OCI-LY7 (cell line): ENCODE results near the gene EVC. TPM values are rescaled to one million over a fixed set of nuclear protein-coding genes. Genes with fewer than 3 reads are reported as not detected.
"Not testable (repeated sequence)": the region's sequence is repeated elsewhere in the genome, so short reads cannot be mapped to it uniquely, and the experiment has no call there.

ENCODE experiments used
- BruUV-seq: library from RNA; stranded (reverse); fragments of 400-500 nt; replicated peaks from 2 replicates; lab custom pipeline; 2021; lab: Mats Ljungman, UMichigan
- CTCF ChIA-PET: fragments of 300-600 bp; sonication (Branson Sonifier 250); formaldehyde crosslinking; loops from one replicate; lab custom pipeline; 2022; ENCODE audit warnings: antibody characterized with exemption; ENCODE audit not compliant: unreplicated experiment; lab: Charles Lee
- POLR2A ChIA-PET: fragments of 300-600 bp; sonication (Branson Sonifier 250); formaldehyde crosslinking; loops from one replicate; lab custom pipeline; 2022; ENCODE audit warnings: antibody characterized with exemption; lab: Charles Lee
- DNase-seq: peaks from one replicate; pipeline ENCODE4 v3.0.0-alpha.2; 2015; ENCODE audit warnings: low spot score
- H2AFZ ChIP-seq: fragments of 200-600 bp; sonication (generic), shearing (Covaris generic); 2 replicates; pipeline ENCODE4 v1.6.1; 2014; ENCODE audit warnings: mild to moderate bottlenecking, antibody characterized with exemption, low read length, moderate library complexity
- H3K27ac ChIP-seq: fragments of 200-600 bp; sonication (generic); 2 replicates; pipeline ENCODE4 v1.5.1; 2014; ENCODE audit warnings: mixed run types, low read depth, mild to moderate bottlenecking, moderate library complexity, low read length, inconsistent platforms; ENCODE audit not compliant: poor library complexity, severe bottlenecking
- H3K36me3 ChIP-seq: fragments of 200-600 bp; sonication (generic); 2 replicates; pipeline ENCODE4 v1.6.1; 2014; ENCODE audit warnings: mild to moderate bottlenecking, antibody characterized with exemption, low read length, moderate library complexity, mixed read lengths; ENCODE audit not compliant: insufficient read depth
- H3K4me1 ChIP-seq: fragments of 200-600 bp; sonication (generic); 2 replicates; pipeline ENCODE4 v1.5.1; 2014; ENCODE audit warnings: mild to moderate bottlenecking, low read length; ENCODE audit not compliant: insufficient read depth, poor library complexity, severe bottlenecking
- H3K4me2 ChIP-seq: fragments of 200-600 bp; sonication (generic); 2 replicates; pipeline ENCODE4 v1.6.1; 2014; ENCODE audit warnings: mild to moderate bottlenecking, low read length
- H3K4me3 ChIP-seq: fragments of 200-600 bp; sonication (generic); 2 replicates; pipeline ENCODE4 v1.5.1; 2014; ENCODE audit warnings: mild to moderate bottlenecking, low read depth, low read length; ENCODE audit not compliant: poor library complexity, severe bottlenecking
- H3K79me2 ChIP-seq: fragments of 200-600 bp; sonication (generic); 2 replicates; pipeline ENCODE4 v1.6.1; 2016; ENCODE audit warnings: low read depth, mild to moderate bottlenecking, low read length, moderate library complexity, mixed read lengths; ENCODE audit not compliant: insufficient read depth
- H3K9me2 ChIP-seq: fragments of 200-600 bp; sonication (generic); 2 replicates; pipeline ENCODE4 v1.6.1; 2016; ENCODE audit warnings: mild to moderate bottlenecking, low read length, mixed read lengths; ENCODE audit not compliant: insufficient read depth
- H3K9me3 ChIP-seq: fragments of 200-600 bp; sonication (generic); 2 replicates; pipeline ENCODE4 v1.6.1; 2014; ENCODE audit warnings: mild to moderate bottlenecking, mixed run types, low read length, mixed read lengths
- H4K20me1 ChIP-seq: fragments of 200-600 bp; sonication (generic); 2 replicates; pipeline ENCODE4 v1.6.1; 2014; ENCODE audit warnings: mild to moderate bottlenecking, antibody characterized with exemption, low read length, moderate library complexity, mixed read lengths; ENCODE audit not compliant: insufficient read depth
- CTCF ChIP-seq: fragments of 200-600 bp; sonication (generic); conservative IDR thresholded peaks from 2 replicates; pipeline ENCODE4 v1.5.1; 2014; ENCODE audit warnings: mild to moderate bottlenecking, antibody characterized with exemption, low read length, moderate library complexity, mixed read lengths
- EZH2phosphoT487 ChIP-seq: fragments of 200-600 bp; sonication (generic); IDR thresholded peaks from 2 replicates; pipeline ENCODE4 v1.6.1; 2018; ENCODE audit warnings: low read depth, borderline replicate concordance, mild to moderate bottlenecking, mixed run types, antibody characterized with exemption, low read length, moderate library complexity, mixed read lengths
- intact Hi-C: fragments of 100-400 bp; cut with micrococcal nuclease; formaldehyde crosslinking; loops from one replicate; pipeline ENCODE4 v1.10.0; 2022; ENCODE audit not compliant: unreplicated experiment
- total RNA-seq, 2 experiments: library from RNA; depleted of rRNA in 1 of 2; stranded (reverse); fragments of >200 nt in 1 of 2; shearing (Covaris generic) in 1 of 2; gene quantifications; 2 replicates each; pipeline ENCODE4 v1.2.3, GENCODE V29; 2014 to 2022

Gene EVC
- total RNA-seq, 2 experiments from 2014 or later = not detected

DNA sequence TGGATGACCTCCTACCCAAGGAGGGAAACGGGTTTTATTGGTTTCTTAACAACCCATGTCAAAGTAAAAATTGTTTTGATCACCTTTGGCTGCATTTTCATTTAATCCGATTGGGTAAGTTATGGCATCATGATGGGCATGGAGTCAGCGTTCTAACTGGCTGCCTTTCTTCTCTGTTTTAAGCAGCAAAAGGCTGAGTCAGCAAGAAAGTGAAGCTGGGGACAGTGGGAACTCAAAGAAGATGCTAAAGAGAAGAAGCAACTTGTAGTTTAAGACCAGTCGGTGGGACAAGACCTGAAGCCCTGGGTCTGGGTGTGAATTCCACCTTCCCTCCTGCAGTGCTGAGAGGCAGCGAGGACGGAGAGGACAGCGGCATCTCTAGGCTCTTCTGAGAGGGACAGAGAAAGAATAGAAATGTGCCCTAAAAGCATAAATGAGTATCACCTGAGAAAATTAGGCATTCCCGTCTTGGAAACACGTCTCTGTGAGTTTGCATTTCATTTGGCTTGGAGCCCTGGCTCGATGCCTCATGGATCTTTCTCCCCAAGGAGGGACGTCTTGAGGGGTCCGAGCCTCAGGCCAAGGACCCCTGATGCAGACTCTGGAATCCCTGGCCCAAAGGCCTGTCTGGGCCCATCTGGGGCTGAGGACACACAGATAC, 99.9 kb downstream of the EVC start:
- Histone ChIP-seq H3K36me3 (no peaks in the 10 kb centered on the region), H3K27ac (no peak overlapping the region), H3K9me3 (no peaks in the 10 kb centered on the region), H3K4me2 (no peak overlapping the region), H2AFZ (no peak overlapping the region), H3K79me2 (no peaks in the 10 kb centered on the region), H3K9me2 (no peaks in the 10 kb centered on the region), H3K4me1 (no peaks in the 10 kb centered on the region), H4K20me1 (no peaks in the 10 kb centered on the region), H3K4me3 (no peak overlapping the region)
- DNase-seq = no peak
- TF ChIP-seq EZH2phosphoT487 (no peak), CTCF (no peak)
- intact Hi-C loops = loop anchor here (10.0 kb wide), 1 partner anchor 816 kb away; no protein-coding TSS in a partner anchor
- ChIA-PET CTCF (no interaction called here), POLR2A (no interaction called here)
- BruUV-seq = no TSS peak

DNA sequence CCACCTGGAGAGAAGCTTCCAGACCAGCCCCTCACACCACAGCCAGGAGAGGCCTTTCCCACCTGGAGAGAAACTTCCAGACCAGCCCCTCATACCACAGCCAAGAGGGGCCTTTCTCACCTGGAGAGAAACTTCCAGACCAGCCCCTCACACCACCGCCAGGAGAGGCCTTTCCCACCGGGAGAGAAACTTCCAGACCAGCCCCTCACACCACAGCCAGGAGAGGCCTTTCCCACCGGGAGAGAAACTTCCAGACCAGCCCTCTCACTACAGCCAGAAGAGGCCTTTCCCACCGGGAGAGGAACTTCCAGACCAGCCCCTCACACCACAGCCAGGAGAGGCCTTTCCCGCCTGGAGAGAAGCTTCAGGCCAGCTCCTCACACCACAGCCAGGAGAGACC, 101.1 kb downstream of the EVC start:
- H3K27ac ChIP-seq, H3K36me3 ChIP-seq, CTCF ChIA-PET, H3K4me1 ChIP-seq, H3K4me2 ChIP-seq, H3K9me3 ChIP-seq, H2AFZ ChIP-seq, H3K4me3 ChIP-seq, BruUV-seq, H4K20me1 ChIP-seq, H3K9me2 ChIP-seq, DNase-seq, H3K79me2 ChIP-seq: not testable (repeated sequence)
- POLR2A ChIA-PET = interaction anchor here (0.7 kb wide), 1 partner anchor 522 kb away, joined by 3 read pairs; no protein-coding TSS in a partner anchor
- intact Hi-C loops = loop anchor here (2.0 to 10.0 kb wide), 2 partner anchors 411 to 817 kb away; no protein-coding TSS in a partner anchor

- Histone ChIP-seq H3K4me1 (no peaks in the 10 kb centered on the region), H3K9me2 (no peaks in the 10 kb centered on the region), H3K79me2 (no peaks in the 10 kb centered on the region), H3K27ac (no peak overlapping the region), H4K20me1 (no peaks in the 10 kb centered on the region), H3K36me3 (no peaks in the 10 kb centered on the region), H2AFZ (0 out of 2 replicates have a peak overlapping the region, but pooled peaks have one; percentile 12), H3K9me3 (no peaks in the 10 kb centered on the region), H3K4me3 (no peak overlapping the region), H3K4me2 (no peak overlapping the region)
- peak; percentile 71 for DNase-seq
- TF ChIP-seq EZH2phosphoT487 = no peak
- TF ChIP-seq CTCF = peak; percentile 84
- CTCF ChIA-PET = no interaction called here
- intact Hi-C loops = loop anchor here (2.0 to 10.0 kb wide), 2 partner anchors 412 to 818 kb away; no protein-coding TSS in a partner anchor
- no TSS peak for BruUV-seq
- POLR2A ChIA-PET = interaction anchor here (0.7 kb wide), 1 partner anchor 523 kb away, joined by 3 read pairs; no protein-coding TSS in a partner anchor
Measured at GRCh38 chr4:5812506-5813229, 101.7 kb downstream of the EVC start.
